Cardiac fibroblast (primary cell): Measurements from ENCODE around the gene HDAC11.
"Not testable (repeated sequence)": the region's sequence is repeated elsewhere in the genome, so short reads cannot be mapped to it uniquely, and the experiment has no call there.

Experiments used
- DNase-seq, 2 donors: peaks; one replicate each; pipeline versions ENCODE4 v3.0.0 to v3.0.0-alpha.2; 2010; ENCODE audit warnings: low read depth in 2 of 2
- H3K4me3 ChIP-seq, 2 donors: replicated peaks in 1 of 2; 1 replicate in 1 of 2; 2 replicates in 1 of 2; pipeline ENCODE4 v1.5.1; 2011; ENCODE audit warnings: low read depth in 2 of 2, low read length in 2 of 2, mild to moderate bottlenecking in 2 of 2, moderate library complexity in 1 of 2
- TF ChIP-seq, protein P1 (sequence below): IDR thresholded peaks from one replicate; pipeline ENCODE4 v1.5.1; 2011; ENCODE audit warnings: low read depth, mild to moderate bottlenecking, low read length, inconsistent platforms

Gene HDAC11, protein sequence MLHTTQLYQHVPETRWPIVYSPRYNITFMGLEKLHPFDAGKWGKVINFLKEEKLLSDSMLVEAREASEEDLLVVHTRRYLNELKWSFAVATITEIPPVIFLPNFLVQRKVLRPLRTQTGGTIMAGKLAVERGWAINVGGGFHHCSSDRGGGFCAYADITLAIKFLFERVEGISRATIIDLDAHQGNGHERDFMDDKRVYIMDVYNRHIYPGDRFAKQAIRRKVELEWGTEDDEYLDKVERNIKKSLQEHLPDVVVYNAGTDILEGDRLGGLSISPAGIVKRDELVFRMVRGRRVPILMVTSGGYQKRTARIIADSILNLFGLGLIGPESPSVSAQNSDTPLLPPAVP

DNA sequence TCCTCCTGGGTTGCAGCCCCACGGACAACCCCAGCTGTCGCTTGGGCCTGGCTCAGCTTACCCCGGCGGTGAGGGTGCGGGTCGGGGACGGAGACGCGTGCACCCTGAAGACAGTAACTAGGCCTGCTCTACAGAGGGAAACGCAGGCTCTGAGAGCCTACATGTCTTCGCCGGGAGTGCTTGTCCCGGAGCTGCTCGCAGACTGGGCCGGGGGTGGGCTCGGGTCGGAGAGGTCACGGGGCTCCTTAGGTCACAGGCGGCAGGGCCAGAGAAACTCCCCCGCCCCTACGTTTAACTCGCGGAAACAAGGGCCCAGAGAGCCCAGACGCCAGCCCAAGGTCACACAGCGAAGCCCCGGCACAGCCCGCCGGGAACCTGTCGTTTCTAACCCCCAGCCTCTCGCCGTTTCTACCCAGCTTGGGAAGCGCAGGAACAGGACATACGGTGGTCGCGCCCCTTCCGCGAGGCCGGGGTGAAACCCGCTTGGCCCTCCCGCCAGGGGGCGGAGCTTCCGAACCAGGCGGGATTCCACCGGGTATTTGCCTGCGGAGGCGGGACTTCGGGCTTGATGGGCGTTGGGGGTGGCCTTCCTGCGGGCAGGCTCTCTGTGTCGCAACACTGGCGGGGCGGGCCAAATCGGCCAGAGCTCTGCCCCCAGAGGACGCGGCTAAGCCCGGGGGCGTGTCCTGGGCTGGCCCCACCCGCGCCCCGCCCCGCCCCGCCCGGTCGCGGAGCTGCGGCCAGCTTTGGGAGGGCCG, at the start of gene HDAC11:
HDAC11 (plus strand) TSS at position 725 of the 758 bp plus-strand sequence. CDS start 42 bp downstream, outside the sequence.
- peak within 1 kb of the TSS; percentile 66 to 70 for H3K4me3 ChIP-seq
- TF ChIP-seq, protein P1, sequence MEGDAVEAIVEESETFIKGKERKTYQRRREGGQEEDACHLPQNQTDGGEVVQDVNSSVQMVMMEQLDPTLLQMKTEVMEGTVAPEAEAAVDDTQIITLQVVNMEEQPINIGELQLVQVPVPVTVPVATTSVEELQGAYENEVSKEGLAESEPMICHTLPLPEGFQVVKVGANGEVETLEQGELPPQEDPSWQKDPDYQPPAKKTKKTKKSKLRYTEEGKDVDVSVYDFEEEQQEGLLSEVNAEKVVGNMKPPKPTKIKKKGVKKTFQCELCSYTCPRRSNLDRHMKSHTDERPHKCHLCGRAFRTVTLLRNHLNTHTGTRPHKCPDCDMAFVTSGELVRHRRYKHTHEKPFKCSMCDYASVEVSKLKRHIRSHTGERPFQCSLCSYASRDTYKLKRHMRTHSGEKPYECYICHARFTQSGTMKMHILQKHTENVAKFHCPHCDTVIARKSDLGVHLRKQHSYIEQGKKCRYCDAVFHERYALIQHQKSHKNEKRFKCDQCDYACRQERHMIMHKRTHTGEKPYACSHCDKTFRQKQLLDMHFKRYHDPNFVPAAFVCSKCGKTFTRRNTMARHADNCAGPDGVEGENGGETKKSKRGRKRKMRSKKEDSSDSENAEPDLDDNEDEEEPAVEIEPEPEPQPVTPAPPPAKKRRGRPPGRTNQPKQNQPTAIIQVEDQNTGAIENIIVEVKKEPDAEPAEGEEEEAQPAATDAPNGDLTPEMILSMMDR, result no peak
- DNase-seq, result peak; percentile 96 to 99

DNA sequence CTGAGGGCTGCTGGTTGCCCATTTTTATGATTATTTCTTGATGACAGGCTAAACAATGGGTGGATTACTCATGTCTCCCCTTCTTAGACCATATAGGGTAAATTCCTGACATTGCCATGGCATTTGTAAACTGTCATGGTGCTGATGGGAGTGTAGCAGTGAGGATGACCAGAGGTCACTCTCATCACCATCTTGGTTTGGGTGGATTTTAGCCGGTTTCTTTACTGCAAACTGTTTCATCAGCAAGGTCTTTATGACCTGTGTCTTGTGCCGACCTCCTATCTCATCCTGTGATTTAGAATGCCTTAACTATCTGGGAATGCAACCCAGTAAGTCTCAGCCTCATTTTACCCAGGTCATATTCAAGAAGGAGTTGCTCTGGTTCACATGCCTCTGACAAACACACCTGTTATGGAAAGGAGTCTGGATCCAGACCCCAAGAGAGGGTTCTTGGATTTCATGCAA, 49.7 kb upstream of the HDAC11 start:
- not testable (repeated sequence) for H3K4me3 ChIP-seq
- DNase-seq, result peak in 1 of 2 donors; percentile 6

DNA sequence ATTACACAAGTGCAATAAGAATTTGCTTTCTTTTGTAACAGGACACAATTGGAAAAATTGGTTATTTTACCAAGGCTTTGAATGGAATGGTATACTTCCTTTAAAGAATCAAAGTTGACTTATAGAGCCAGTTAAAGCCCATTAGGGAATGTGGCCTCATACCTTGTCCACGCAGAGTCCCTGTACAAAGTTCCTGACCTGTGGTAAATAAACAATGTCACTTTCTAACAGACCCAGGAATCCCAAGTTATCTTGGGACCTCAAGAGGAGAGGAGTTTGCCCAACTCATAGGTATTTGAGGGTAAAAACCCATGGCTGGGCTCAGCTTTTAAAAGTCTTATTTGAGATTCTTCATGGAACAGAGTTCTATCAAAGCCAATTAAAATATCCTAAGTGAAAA, 48.0 kb upstream of the HDAC11 start:
- no peak overlapping the region for H3K4me3 ChIP-seq
- DNase-seq, result no peak
- TF ChIP-seq, protein P1, result no peak

DNA sequence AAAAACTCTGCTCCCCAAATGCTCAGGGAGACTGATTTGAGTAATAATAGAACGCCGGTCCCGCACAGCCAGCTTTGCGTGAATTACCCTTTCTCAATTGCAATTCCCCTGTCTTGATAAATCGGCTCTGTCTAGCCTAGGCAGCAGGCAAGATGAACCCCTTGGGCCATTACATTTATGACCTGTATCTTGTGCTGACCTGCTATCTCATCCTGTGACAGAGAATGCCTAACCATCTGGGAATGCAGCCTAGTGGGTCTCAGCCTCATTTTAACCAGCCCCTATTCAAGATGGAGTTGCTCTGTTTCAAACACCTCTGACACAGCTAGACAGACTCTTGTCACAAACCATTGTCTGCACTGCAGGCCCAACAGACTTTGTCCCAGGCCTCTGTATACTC, 46.2 kb upstream of the HDAC11 start:
- no peak overlapping the region for H3K4me3 ChIP-seq
- TF ChIP-seq, protein P1, result no peak
- DNase-seq, result no peak

DNA sequence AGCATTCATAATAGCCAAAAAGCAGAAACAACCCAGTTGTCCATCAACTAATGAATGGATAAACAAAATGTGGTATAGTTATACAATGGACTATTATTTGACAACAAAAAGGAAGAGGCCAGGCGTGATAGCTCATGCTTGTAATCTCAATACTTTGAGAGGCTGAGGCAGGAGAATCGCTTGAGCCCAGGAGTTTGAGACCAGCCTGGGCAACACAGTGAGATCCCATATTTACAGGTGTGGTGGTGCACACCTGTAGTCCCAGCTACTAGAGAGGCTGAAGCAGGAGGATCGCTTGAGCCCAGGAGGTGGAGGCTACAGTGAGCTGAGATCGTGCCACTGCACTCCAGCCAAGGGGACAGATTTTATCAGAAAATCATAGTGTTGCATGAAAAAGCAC, 43.9 kb upstream of the HDAC11 start:
- H3K4me3 ChIP-seq, DNase-seq: not testable (repeated sequence)

DNA sequence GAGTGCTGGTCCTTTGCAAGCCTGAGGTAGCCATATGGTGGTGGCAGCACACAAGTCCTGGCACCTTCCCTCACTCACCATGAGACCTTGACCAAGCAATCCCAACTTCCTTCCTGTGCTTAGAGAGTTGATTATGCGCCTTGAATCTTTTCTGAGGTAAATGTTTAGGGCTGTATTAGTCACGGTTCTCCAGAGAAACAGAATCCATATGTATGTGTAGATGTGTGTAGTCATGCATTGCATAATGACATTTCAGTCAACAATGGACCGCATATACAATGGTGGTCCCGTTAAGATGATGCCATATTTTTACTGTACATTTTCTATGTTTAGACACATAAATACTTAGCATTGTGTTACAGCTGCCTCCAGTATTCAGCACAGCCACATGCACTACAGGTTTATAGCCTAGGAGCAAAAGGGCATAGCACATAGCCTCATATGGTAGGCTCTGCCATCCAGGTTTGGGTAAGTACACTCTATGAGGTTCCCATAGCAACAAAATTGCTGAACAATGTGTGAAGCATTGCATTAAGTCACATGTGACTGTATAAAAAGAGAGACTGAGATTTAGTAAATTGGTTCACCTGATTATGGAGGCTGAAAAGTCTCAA, 39.8 kb upstream of the HDAC11 start:
- TF ChIP-seq, protein P1, result no peak
- H3K4me3 ChIP-seq, result no peak overlapping the region
- DNase-seq, result no peak

DNA sequence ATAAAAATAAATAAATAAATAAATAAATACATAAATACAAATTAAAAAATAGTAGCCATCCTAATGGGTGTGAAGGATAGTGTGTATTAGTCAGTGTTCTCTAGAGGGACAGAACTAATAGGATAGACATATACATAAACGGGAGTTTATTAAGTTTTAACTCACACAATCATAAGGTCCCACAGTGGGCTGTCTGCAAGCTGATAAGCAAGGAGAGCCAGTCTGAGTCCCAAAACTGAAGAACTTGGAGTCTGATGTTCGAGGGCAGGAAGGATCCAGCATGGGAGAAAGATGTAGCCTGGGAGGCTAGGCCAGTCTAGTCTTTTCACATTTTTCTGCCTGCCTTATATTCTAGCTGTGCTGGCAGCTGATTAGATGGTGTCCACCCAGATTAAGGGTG, 37.2 kb upstream of the HDAC11 start:
- not testable (repeated sequence) for DNase-seq, H3K4me3 ChIP-seq

DNA sequence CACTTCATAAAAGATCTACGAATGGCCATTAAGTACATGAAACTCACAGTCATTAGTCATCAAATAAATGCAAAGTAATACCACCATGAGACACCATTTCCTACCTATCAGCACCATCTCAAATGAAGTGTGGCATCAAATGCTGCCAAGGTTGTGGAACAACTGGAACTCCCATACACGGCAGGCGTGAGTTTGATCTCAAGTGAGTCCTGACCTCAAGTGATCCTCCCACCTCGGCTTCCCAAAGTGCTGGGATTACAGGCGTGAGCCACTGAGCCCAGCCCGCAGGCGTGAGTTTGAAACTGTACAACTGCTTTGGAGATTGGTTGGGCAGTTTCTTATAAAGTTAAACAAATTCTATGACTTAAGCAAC, 28.8 kb upstream of the HDAC11 start:
- DNase-seq, result no peak

More for the DNA sequence above, 28.8 kb upstream of the HDAC11 start:
- H3K4me3 ChIP-seq, result peak overlapping the region; percentile 45 to 63
- TF ChIP-seq, protein P1, result no peak
